HEK293T (cell line): Measurements from ENCODE around the gene DNASE1.

Experiments used
- ELF4 ChIP-seq: fragments of 450-650 bp; IDR thresholded peaks from 2 replicates; pipeline ENCODE4 v1.6.1; 2017; ENCODE audit warnings: antibody characterized with exemption
- FOXM1 ChIP-seq: fragments of 450-650 bp; IDR thresholded peaks from 2 replicates; pipeline ENCODE4 v1.6.1; 2017; ENCODE audit warnings: mild to moderate bottlenecking, borderline replicate concordance
- LEF1 ChIP-seq: fragments of 450-650 bp; IDR thresholded peaks from 2 replicates; pipeline ENCODE4 v1.6.1; 2017; ENCODE audit warnings: mild to moderate bottlenecking, borderline replicate concordance
- SP1 ChIP-seq: fragments of 450-650 bp; IDR thresholded peaks from 2 replicates; pipeline ENCODE4 v1.6.1; 2017
- SUZ12 ChIP-seq: fragments of 450-650 bp; IDR thresholded peaks from 2 replicates; pipeline ENCODE4 v1.6.1; 2016; ENCODE audit warnings: mild to moderate bottlenecking
- TARDBP ChIP-seq: fragments of 450-650 bp; IDR thresholded peaks from 2 replicates; pipeline ENCODE4 v1.6.1; 2016
- ZNF384 ChIP-seq: fragments of 450-650 bp; IDR thresholded peaks from 2 replicates; pipeline ENCODE4 v1.6.1; 2016

DNA sequence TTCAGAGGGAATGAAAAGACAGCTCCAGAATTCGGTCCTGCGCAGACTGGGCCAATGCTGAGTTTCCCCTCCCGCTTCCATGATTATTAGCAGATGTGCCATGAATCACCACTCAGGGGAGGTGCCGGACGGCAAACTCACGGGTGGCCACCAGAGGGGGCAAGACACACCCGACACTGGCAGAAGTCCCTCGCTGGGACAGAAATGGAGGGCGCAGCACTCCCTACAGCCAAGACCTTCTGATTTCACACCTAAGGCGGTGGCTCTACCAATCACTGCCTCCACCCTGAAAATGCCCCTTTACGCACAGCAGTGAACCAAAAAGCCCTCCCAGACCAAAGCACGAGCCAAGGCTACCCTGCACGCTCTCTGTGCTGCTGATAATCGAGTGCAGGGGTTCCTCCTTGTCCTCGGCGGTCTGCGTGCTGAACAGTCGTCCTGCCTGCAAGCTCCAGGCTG, 36.0 kb downstream of the DNASE1 start:
- TF ChIP-seq SUZ12 (no peak), ELF4 (no peak), ZNF384 (no peak), FOXM1 (no peak), SP1 (no peak), LEF1 (no peak), TARDBP (no peak)
